ENCODE data around the gene EPC2.
"Not testable (repeated sequence)": the region's sequence is repeated elsewhere in the genome, so short reads cannot be mapped to it uniquely, and the experiment has no call there.

Gene EPC2

GRCh38 chr2:148642891-148643416 is 1.6 kb upstream of the EPC2 start:
- no peak for DNase-seq

DNA sequence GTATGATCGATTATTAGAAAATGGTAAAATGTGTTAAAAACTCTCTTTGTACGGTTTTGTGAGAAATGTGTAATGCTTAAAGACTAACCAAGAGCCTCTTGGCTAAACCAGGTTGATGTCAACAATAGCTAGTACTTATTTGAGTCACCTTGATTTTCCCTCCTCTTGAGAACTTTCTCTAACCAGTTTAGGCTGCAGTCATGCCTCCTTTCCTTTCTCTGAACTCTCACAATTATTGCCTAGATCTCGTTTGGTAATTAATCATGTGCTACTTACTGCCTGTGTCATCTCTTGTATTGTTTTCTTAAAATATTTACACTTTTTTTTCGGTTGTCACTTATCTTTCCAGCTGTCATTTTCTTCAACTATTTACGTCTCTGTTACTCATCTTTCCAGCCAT is 1.1 kb upstream of the EPC2 start:
- DNase-seq, result no peak

GRCh38 chr2:148644883-148645538 is 460 bp downstream of the EPC2 start:
- DNase-seq, result peak; percentile 11

- DNase-seq, result peak; percentile 20
These were observed 1.1 kb downstream of the EPC2 start for GRCh38 chr2:148645539-148646230.

DNA sequence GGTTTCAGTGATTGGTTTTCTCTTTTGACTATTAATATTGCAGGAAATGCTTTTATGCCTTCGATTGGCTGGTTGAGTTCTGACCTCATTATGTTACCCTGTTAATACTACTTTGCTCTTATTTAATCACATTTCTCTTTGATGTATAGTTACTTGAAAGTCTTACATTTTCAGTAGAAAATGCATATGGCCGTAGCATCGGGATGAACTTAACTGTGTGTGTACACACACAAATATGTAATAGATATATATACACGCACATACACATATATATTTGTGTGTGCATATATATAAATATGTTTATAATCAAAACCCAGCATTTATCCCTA is 1.6 kb downstream of the EPC2 start:
- no peak for DNase-seq

GRCh38 chr2:148647711-148648110 is 3.2 kb downstream of the EPC2 start:
- not testable (repeated sequence) for DNase-seq

DNA sequence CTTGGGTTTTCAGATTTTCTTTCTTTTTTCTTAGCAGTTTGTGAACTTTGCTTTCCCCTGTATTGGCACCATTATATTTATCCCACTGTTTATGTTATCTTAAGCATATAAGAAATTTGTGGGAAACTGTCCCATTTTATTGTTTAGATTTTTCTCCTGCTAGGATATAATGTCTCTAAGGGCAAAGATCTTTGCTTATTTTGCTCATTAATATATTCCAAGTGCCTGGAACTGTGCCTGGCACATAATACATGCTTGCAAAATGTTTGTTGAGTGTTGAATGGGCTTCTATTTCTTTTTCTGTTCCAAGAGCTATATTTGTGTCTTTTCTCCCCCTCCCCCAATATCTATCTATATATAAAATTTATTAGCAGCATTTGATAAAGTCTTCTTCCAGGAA is 5.4 kb downstream of the EPC2 start:
- no peak for DNase-seq

- no peak for DNase-seq
These were observed 6.3 kb downstream of the EPC2 start for GRCh38 chr2:148650881-148651280.

GRCh38 chr2:148651972-148652371 is 7.4 kb downstream of the EPC2 start:
- DNase-seq, result no peak

- DNase-seq, result no peak
These were observed 8.9 kb downstream of the EPC2 start for GRCh38 chr2:148653437-148653836.

DNA sequence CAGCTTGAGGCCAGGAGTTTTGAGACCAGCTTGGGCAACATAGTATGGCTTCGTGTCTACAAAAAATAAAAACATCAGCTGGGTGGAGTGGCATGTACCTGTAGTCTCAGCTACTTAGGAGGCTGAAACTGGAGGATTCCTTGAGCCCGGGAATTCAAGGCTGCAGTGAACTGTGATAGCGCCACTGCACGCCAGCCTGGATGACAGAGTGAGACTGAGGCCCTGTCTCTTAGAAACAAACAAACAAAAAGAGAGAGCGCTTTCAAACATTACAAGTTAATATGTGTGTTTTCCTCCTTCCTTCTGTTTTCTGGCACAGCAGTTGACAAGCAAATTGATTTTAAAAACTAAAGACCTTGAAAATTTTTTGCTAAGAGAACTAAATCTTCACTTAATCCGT is 9.9 kb downstream of the EPC2 start:
- DNase-seq, result no peak

GRCh38 chr2:148656516-148656915 is 12.0 kb downstream of the EPC2 start:
- no peak for DNase-seq

DNA sequence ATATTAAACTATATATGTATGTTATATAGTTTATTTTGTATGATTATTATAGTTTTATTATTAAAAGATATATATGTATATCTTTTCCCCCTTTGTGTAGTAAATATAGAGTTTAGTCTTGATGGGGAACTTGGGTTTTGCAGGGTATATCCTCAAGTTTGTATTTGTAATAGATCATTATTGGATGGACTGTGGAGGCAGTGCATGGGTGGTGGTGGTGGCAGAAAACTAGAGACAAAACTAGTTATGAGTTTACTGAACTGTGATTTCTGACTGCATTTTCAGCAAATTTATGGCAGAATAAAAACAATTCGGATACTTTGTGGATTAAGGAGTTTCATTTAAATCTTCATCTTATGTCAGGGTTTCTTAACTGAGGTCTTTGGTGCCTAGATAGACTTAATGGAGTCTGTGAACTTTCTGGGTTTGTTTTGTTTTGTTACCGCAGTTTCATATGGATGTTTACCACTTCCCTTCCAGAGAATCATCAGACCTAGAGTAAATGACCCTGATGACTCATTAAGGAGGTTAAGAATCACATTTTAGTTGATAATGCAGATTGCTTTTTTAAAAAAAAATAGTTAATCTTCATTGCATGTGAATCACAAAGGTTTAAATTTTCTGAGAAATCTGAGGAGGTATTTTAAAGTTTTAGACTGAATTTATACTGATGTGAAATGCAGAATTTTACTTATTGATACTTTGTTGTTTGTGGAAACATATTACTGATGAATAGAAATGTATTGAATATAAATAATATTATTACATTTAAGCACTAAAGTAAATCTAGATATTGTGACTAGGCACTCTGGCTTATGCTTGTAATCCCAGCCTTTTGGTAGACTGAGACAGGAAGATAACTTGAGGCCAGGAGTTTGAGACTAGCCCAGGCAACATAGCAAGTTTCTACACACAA is 14.5 kb downstream of the EPC2 start:
- DNase-seq, result no peak

DNA sequence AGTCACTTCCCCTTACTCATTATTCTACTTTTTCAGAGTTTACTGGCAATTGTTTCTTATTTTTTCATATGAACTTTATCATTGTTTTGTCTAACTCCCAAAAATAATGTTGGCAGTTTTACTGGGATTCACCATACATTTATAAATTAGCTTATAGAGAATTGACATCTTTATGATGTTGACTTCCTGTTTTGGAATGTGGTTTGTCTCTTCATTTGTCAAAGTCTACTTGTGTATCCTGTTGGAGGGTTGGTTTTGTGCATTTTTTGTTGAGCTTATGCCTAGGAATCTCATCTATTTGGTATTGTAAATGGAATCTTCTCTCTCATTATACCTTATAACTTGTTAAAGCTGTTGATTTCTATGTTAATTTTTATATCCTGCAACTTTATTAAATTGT is 16.4 kb downstream of the EPC2 start:
- DNase-seq, result no peak

DNA sequence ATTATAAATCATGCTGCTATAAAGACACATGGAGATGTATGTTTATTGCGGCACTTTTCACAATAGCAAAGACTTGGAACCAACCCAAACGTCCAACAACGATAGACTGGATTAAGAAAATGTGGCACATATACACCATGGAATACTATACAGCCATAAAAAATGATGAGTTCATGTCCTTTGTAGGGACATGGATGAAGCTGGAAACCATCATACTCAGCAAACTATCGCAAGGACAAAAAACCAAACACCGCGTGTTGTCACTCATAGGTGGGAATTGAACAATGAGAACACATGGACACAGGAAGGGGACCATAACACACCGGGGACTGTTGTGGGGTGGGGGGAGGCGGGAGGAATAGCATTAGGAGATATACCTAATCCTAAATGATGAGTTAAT is 17.8 kb downstream of the EPC2 start:
- not testable (repeated sequence) for DNase-seq

GRCh38 chr2:148664229-148664628 is 19.7 kb downstream of the EPC2 start:
- DNase-seq, result no peak

DNA sequence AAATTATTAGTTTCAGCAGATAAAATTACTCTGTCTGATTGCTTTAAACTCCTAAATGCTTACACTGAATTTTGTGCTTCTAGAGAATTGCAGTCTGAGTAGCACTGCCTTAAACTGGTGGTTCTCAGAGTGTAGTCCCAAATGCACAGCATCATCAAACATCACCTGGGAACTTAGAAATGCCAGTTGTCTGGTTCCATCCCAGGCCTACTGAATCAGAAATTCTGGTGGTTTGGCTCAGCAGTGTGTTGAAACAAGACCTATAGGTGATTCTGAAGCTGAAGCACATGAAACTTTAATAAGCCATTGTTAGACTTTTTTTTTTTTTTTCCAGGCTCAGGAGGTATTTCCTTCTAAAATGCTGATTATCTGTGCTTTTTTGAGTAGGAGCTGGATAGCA is 22.0 kb downstream of the EPC2 start:
- no peak for DNase-seq

DNA sequence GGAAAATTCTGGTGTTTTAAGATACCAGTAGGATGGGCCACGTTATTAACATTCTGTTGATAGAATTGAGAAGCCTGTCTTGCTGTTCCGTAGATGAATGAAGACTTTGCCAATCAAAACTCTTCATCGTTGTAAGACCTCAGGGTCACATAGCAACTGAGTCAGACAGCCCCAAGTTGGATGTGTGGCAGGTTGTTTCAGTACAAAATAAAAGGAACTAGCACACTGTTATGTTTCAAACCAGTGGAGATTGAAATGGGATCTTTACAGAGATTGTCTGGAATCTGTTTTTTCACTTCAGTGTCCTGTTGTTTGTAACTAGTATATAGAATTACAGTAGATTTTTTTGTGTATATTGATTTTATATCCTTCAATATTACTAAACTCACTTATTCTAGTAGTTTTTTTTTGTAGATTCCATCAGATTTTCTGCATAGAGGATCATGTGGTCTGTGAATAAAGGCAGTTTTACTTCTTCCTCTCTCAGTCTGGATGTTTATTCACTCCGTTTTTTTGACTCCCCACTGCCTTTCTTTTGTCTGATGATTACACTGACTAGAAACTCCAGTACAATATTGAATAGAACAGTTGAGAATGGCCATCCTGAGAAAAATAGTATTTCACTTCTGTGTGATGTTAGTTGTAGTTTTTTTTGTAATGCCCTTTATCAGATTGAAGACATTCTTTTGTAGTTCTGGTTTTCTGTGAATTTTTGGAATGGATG is 22.7 kb downstream of the EPC2 start:
- no peak for DNase-seq

GRCh38 chr2:148670773-148671172 is 26.2 kb downstream of the EPC2 start:
- no peak for DNase-seq

GRCh38 chr2:148674063-148675020 is 29.8 kb downstream of the EPC2 start:
- peak; percentile 3 for DNase-seq

- DNase-seq, result no peak
These were observed 31.2 kb downstream of the EPC2 start for GRCh38 chr2:148675708-148676107.

All from NCI-H187 treated with DMSO at 0.1 percent for 48 hours (cell line).